Glutamatergic neuron (in vitro differentiated cells): Measurements from ENCODE around the gene SLC22A15. TPM values are rescaled to one million over a fixed set of nuclear protein-coding genes. Genes with fewer than 3 reads are reported as not detected.
"Not testable (repeated sequence)": the region's sequence is repeated elsewhere in the genome, so short reads cannot be mapped to it uniquely, and the experiment has no call there.

Experiments used
- DNase-seq: peaks from one replicate; pipeline ENCODE4 v3.0.0; 2022
- H3K27ac Mint-ChIP-seq: one replicate; pipeline ENCODE4 v1.8.0; 2020; ENCODE audit warnings: mild to moderate bottlenecking, mixed read lengths, inconsistent platforms; ENCODE audit not compliant: unreplicated experiment
- H3K27me3 Mint-ChIP-seq: one replicate; pipeline ENCODE4 v1.8.0; 2020; ENCODE audit warnings: mild to moderate bottlenecking, moderate library complexity, mixed read lengths, inconsistent platforms; ENCODE audit not compliant: unreplicated experiment
- H3K36me3 Mint-ChIP-seq: one replicate; pipeline ENCODE4 v1.8.0; 2020; ENCODE audit warnings: mild to moderate bottlenecking, mixed read lengths, inconsistent platforms; ENCODE audit not compliant: unreplicated experiment
- H3K4me1 Mint-ChIP-seq: one replicate; pipeline ENCODE4 v1.8.0; 2020; ENCODE audit warnings: mild to moderate bottlenecking, low read depth, mixed read lengths, inconsistent platforms; ENCODE audit not compliant: unreplicated experiment
- H3K4me3 Mint-ChIP-seq: one replicate; pipeline ENCODE4 v1.8.0; 2020; ENCODE audit warnings: mild to moderate bottlenecking, mixed read lengths, inconsistent platforms; ENCODE audit not compliant: unreplicated experiment
- H3K9me3 Mint-ChIP-seq: one replicate; pipeline ENCODE4 v1.8.0; 2020; ENCODE audit warnings: mild to moderate bottlenecking, moderate library complexity, mixed read lengths, inconsistent platforms; ENCODE audit not compliant: unreplicated experiment
- CTCF ChIP-seq: fragments of 200-600 bp; sonication (generic); IDR thresholded peaks from one replicate; pipeline ENCODE4 v1.5.0; 2021; ENCODE audit not compliant: partially characterized antibody, unreplicated experiment
- total RNA-seq: library from RNA; stranded (reverse); fragmentation: NEBNext Ultra II Directional; extraction: Animal tissue kit (Norgen Biotek cat#: 25700); gene quantifications from one replicate; pipeline ENCODE4 v1.2.1, GENCODE V29; 2021; ENCODE audit not compliant: unreplicated experiment

Gene SLC22A15
- total RNA-seq, 1 donor from 2014 or later, result 49.4 TPM

GRCh38 chr1:115954684-115955083 is 21.6 kb upstream of the SLC22A15 start:
- DNase-seq, result no peak
- Mint-ChIP-seq H3K4me1 (peaks cover 11% of the 10 kb centered on the region), H3K36me3 (no peaks in the 10 kb centered on the region), H3K9me3 (no peaks in the 10 kb centered on the region), H3K27ac (no peak overlapping the region), H3K4me3 (no peak overlapping the region), H3K27me3 (no peaks in the 10 kb centered on the region)
- no peak for TF ChIP-seq CTCF

GRCh38 chr1:115955228-115955627 is 21.1 kb upstream of the SLC22A15 start:
- Mint-ChIP-seq H3K36me3 (no peaks in the 10 kb centered on the region), H3K4me1 (peaks cover 15% of the 10 kb centered on the region), H3K27me3 (no peaks in the 10 kb centered on the region), H3K4me3 (no peak overlapping the region), H3K9me3 (no peaks in the 10 kb centered on the region), H3K27ac (no peak overlapping the region)
- TF ChIP-seq CTCF, result no peak
- no peak for DNase-seq

GRCh38 chr1:115958866-115959265 is 17.4 kb upstream of the SLC22A15 start:
- no peak for TF ChIP-seq CTCF
- no peak for DNase-seq
- Mint-ChIP-seq H3K27ac (no peak overlapping the region), H3K4me3 (no peak overlapping the region), H3K36me3 (peaks cover 6% of the 10 kb centered on the region), H3K4me1 (peaks cover 18% of the 10 kb centered on the region), H3K9me3 (no peaks in the 10 kb centered on the region), H3K27me3 (no peaks in the 10 kb centered on the region)

GRCh38 chr1:115969509-115969908 is 6.8 kb upstream of the SLC22A15 start:
- peaks cover 19% of the 10 kb centered on the region for H3K4me1 Mint-ChIP-seq
- peak overlapping the region; percentile 63 for H3K4me3 Mint-ChIP-seq
- peak; percentile 74 for DNase-seq
- H3K27ac Mint-ChIP-seq, result peak overlapping the region; percentile 16
- H3K36me3 Mint-ChIP-seq, result peaks cover 18% of the 10 kb centered on the region
- no peak for TF ChIP-seq CTCF
- H3K27me3 Mint-ChIP-seq, result peaks cover 2% of the 10 kb centered on the region
- H3K9me3 Mint-ChIP-seq, result peaks cover 3% of the 10 kb centered on the region

GRCh38 chr1:115971778-115972177 is 4.5 kb upstream of the SLC22A15 start:
- H3K27ac Mint-ChIP-seq, H3K9me3 Mint-ChIP-seq: not testable (repeated sequence)

GRCh38 chr1:115973154-115973553 is 3.2 kb upstream of the SLC22A15 start:
- H3K27ac Mint-ChIP-seq, result no peak overlapping the region
- no peak overlapping the region for H3K4me3 Mint-ChIP-seq
- no peak for DNase-seq
- H3K36me3 Mint-ChIP-seq, result no peaks in the 10 kb centered on the region
- no peak for TF ChIP-seq CTCF
- peaks cover 2% of the 10 kb centered on the region for H3K27me3 Mint-ChIP-seq
- H3K9me3 Mint-ChIP-seq, result peaks cover 17% of the 10 kb centered on the region
- H3K4me1 Mint-ChIP-seq, result peaks cover 29% of the 10 kb centered on the region

More at GRCh38 chr1:115971778-115972177, 4.5 kb upstream of the SLC22A15 start:
- DNase-seq, H3K27me3 Mint-ChIP-seq, H3K4me3 Mint-ChIP-seq, H3K36me3 Mint-ChIP-seq: not testable (repeated sequence)
- H3K4me1 Mint-ChIP-seq, result peaks cover 21% of the 10 kb centered on the region
